Measurements from ENCODE around the gene SIN3B.
"Not testable (repeated sequence)": the region's sequence is repeated elsewhere in the genome, so short reads cannot be mapped to it uniquely, and the experiment has no call there.

Gene SIN3B

GRCh38 chr19:16868423-16869130, 39.4 kb downstream of the SIN3B start:
- DNase-seq, result no peak

DNA sequence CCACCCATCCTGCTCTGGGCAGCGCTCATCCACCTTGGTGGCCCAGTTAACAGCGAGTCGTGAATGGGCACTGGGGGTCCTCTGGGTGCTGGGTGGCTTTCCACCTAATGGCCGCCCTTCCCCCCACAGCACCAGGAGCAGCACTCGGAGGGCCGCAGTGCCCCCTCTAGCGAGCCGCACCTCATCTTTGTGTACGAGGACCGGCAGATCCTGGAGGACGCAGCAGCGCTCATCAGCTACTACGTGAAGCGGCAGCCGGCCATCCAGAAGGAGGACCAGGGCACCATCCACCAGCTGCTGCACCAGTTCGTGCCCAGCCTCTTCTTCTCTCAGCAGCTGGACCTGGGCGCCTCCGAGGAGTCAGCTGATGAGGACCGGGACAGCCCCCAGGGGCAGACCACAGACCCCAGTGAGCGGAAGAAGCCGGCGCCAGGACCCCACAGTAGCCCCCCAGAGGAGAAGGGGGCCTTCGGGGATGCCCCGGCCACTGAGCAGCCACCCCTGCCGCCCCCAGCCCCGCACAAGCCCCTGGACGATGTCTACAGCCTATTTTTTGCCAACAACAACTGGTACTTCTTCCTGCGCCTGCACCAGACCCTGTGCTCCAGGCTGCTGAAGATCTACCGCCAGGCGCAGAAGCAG, 40.3 kb downstream of the SIN3B start:
- DNase-seq, result no peak

DNA sequence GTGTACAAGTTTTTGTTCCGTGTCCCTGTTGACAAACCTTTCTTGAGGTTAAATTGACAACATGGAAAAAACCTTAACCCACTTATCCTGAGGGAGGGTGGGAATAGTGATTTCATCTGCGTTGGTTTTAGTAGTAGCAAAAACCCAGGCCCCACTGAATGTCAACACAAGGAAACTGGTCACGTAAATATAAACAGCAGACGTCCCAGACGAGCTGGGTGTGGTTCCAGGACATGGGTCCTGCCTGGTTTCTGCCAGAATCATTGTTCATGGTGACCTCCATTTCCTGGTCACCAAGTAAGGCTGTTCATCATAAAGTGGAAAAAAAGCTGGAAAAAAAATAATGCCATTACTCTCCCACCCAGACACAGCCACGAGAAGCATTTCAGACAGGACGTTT, 42.7 kb downstream of the SIN3B start:
- no peak for DNase-seq

- no peak for DNase-seq
Observed at GRCh38 chr19:16872728-16873127, 43.5 kb downstream of the SIN3B start.

- no peak for DNase-seq
Observed at GRCh38 chr19:16873594-16873993, 44.4 kb downstream of the SIN3B start.

- DNase-seq, result no peak
Observed at GRCh38 chr19:16874250-16874977, 45.2 kb downstream of the SIN3B start.

- not testable (repeated sequence) for DNase-seq
Observed at GRCh38 chr19:16874978-16875299, 45.7 kb downstream of the SIN3B start.

- no peak for DNase-seq
Observed at GRCh38 chr19:16875584-16876555, 46.7 kb downstream of the SIN3B start.

- DNase-seq, result no peak
Observed at GRCh38 chr19:16876904-16877361, 47.7 kb downstream of the SIN3B start.

DNA sequence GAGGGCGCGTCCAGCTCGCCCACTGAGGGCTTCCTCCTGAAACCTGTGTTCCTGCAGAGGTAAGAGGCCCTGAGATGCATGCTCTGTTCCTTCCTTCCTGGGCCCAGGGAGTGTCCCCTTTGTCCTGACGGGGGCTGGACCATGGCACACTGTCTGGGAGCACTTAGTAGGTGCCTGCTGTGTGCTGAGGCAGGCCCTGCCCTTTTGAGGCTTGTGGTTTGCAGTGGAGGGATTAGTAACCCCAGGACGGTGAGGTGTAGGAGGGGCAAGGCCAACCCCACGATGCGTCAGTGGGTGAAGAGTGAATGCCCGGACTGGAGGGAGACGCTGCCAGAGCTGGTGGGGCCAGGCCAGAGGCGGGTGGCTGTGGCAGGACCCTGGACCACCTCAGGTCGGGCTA, 48.4 kb downstream of the SIN3B start:
- DNase-seq, result no peak

DNA sequence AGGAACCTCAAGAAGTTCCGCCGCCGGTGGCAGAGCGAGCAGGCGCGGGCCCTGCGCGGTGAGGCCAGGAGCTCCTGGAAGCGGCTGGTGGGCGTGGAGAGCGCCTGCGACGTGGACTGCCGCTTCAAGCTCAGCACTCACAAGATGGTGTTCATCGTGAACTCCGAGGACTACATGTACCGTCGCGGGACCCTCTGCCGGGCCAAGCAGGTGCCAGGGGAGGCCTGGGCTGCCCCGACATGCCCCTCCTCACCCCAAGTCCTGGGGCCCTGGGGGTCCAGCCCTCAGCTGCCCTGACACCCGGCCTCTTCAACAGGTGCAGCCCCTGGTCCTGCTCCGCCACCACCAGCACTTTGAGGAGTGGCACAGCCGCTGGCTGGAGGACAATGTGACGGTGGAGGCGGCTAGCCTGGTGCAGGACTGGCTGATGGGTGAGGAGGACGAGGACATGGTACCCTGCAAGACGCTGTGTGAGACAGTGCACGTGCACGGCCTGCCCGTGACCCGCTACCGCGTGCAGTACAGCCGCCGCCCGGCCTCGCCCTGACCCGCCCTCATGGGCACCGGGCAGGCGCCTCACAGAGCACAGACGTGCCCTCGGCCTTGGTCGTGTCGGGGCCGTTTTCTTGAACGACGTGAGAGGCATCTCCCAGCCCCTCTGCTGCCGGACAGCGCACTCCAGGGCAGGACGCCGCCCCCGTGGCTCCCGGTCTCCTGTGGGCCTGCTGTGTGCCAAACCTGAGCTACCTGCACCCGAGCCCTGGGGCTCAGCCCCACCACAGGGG, 49.2 kb downstream of the SIN3B start:
- no peak for DNase-seq

DNA sequence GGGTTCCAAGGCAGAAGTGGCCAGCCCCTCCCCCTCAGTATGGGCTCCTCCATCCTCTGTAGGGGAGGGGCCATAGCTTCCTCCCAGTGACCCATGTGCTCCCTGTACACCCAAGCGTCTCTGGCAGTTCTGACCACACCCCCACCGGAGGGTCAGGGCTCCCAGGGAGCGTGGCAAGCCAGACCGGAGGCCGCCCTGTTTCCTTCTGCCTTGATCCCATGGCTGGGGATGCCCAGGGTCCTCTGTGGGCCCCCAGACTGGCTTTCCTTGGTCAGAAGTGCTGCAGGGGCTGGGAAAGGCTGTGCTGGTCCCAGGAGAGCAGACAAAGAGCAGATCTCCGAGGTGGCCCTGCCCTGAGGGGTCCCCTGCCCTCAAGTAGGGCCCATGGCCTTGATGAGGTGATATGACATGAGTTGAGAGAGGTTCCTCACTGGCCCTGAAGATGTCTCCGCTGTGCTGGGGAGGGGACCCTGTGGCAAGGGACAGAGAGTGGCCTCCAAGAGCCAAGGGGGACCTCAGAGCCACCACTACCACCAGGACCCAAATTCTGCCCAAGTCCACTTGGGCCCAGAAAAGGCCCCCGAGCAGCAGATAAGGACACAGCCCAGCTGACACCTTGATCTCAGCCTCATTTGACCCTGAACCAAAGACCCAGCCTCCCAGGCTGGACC, 51.8 kb downstream of the SIN3B start:
- no peak for DNase-seq

GRCh38 chr19:16882146-16882545, 52.9 kb downstream of the SIN3B start:
- no peak for DNase-seq

DNA sequence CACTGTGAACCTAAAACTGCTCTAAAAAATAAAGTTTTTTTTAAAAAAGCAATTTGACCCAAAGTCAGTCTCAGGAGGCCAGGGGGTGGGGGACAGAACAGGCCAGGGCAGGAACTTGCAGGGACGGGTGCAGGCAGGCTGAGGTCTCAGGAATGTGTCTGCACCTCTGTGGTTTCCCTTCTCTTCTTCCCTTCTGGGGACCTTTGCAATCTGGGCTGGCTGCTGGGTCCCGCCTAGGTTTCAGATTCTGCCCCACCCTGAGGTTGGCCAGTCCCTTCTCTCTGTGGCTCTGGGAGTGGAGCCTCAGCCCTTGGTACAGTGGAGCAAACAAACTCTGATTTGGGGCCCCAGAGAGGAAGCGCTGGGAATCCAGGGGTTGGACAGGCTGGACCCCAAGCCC, 54.3 kb downstream of the SIN3B start:
- DNase-seq, result no peak

DNA sequence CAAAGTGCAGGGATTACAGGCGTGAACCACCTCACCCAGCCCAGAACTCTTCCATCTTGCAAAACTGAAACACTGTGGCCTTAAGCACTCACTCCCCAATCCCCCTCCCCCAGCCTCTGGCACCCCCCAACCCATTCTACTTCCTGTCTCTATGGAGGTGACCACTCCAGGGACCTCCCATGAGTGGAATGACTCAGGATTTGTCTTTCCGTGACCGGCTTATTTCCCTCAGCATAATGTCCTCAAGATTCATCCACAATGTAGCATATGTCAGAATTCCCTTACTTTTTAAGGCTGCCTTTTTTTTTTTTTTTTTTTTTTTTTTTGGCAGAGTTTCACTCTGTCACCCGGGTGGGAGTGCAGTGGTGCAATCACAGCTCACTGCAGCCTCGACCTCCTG, 56.0 kb downstream of the SIN3B start:
- DNase-seq, result no peak

GRCh38 chr19:16886305-16886880, 57.2 kb downstream of the SIN3B start:
- no peak for DNase-seq

- no peak for DNase-seq
Observed at GRCh38 chr19:16887353-16888265, 58.4 kb downstream of the SIN3B start.

- DNase-seq, result no peak
Observed at GRCh38 chr19:16888629-16889365, 59.6 kb downstream of the SIN3B start, which contains the start of gene F2RL3. Gene F2RL3, plus strand, starts transcription at chr19:16888999. Its CDS starts 191 bp downstream, at chr19:16889190.

DNA sequence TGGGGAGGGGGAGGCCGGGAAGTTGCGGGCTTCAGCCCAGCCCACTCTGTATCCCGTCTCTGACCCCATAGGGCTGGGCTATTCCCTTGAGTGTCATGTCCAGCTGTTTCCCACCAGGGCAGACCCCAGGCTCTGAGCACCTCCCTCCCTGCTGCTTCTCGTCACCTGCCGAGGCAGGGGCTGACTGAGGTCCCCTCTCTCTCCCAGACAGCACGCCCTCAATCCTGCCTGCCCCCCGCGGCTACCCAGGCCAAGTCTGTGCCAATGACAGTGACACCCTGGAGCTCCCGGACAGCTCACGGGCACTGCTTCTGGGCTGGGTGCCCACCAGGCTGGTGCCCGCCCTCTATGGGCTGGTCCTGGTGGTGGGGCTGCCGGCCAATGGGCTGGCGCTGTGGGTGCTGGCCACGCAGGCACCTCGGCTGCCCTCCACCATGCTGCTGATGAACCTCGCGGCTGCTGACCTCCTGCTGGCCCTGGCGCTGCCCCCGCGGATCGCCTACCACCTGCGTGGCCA, 60.2 kb downstream of the SIN3B start:
- no peak for DNase-seq

All from NCI-H1417 treated with DMSO at 0.1 percent for 48 hours (cell line).